GM20431 (cell line): ENCODE results near the gene CHAD.

Experiments used
- in situ Hi-C: fragments of 300-500 bp; cut with MseI, MboI; formaldehyde crosslinking; loops from one replicate; pipeline ENCODE4 v1.15.0; 2020; ENCODE audit warnings: low sequenced_read_pairs; ENCODE audit not compliant: unreplicated experiment

Gene CHAD, protein sequence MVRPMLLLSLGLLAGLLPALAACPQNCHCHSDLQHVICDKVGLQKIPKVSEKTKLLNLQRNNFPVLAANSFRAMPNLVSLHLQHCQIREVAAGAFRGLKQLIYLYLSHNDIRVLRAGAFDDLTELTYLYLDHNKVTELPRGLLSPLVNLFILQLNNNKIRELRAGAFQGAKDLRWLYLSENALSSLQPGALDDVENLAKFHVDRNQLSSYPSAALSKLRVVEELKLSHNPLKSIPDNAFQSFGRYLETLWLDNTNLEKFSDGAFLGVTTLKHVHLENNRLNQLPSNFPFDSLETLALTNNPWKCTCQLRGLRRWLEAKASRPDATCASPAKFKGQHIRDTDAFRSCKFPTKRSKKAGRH

DNA sequence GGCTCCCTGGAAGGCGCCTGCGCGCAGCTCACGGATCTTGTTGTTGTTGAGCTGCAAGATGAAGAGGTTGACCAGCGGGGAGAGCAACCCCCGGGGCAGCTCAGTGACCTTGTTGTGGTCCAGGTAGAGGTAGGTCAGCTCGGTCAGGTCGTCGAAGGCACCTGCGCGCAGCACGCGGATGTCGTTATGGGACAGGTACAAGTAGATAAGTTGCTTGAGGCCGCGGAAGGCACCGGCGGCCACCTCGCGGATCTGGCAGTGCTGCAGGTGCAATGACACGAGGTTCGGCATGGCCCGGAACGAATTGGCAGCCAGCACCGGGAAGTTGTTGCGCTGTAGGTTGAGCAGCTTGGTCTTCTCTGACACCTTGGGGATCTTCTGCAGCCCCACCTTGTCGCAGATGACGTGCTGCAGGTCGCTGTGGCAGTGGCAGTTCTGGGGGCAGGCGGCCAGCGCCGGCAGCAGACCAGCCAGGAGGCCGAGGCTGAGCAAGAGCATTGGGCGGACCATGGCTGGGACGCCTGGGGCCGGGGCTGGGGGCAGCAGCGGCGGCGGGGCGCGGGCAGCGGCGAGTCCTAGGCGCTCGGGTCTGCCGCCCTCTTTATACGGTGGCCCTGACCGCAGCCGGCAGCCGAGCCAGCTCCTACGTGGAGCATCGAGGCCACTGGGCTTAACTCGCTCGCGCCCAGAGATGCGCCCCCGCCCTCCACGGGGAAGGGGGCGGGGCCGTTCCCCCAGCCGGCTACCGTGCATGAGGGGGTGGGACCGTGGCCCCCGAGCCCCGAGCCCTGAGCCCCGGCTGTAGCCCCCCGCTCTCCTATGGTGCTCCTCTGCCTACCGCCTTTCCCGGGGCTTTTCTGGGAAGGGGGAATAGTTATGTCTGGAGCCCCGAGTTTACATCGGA lies at the start of gene CHAD:
TSS of gene CHAD (minus strand) at position 577 of the 904 bp plus-strand sequence. CDS start at position 510, 67 bp downstream.
- in situ Hi-C loops, result no loop called here

- in situ Hi-C loops, result no loop called here
These were observed 49.1 kb upstream of the CHAD start for GRCh38 chr17:50517504-50518383.

GRCh38 chr17:50517011-50517410 lies 48.3 kb upstream of the CHAD start:
- in situ Hi-C loops, result no loop called here

DNA sequence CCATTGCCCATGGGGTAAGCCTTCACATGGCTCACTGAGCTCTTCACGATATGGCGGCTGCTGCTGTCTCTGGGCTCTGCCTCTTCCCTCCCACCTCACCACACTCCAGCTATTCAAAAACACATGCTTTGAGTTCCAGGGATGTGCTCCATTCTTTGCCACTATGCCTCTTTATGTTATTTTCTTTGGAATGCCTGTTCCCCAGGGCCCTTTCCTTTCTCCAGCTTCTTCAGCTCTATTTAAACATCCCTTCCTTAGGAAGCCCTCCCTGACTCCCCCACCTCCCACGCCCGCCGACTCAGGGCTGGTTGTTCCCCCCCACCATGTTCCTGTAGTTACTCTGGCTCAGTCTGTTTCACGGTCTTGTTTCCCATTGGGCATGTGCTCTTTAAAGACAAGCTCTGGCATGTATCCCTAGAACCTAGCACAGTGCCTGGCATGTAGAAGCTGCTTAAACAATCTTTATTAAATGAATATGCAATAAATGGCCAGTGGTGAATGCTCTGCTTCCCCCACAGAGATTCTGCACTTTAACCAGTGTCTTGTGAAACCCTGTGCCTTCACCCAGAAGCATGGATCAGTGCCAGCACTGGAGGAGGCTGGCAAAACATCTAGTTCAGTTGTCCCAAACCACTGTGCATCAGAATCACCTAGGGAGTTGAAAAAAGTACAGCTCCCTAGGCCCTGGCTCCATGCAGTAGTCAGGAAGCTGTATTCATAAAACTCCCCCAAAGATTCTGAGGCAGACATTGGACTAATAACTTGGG lies 46.4 kb upstream of the CHAD start:
- in situ Hi-C loops, result no loop called here

- in situ Hi-C loops, result no loop called here
These were observed 45.7 kb upstream of the CHAD start for GRCh38 chr17:50514388-50514787.

GRCh38 chr17:50513495-50513894 lies 44.8 kb upstream of the CHAD start:
- in situ Hi-C loops, result no loop called here

DNA sequence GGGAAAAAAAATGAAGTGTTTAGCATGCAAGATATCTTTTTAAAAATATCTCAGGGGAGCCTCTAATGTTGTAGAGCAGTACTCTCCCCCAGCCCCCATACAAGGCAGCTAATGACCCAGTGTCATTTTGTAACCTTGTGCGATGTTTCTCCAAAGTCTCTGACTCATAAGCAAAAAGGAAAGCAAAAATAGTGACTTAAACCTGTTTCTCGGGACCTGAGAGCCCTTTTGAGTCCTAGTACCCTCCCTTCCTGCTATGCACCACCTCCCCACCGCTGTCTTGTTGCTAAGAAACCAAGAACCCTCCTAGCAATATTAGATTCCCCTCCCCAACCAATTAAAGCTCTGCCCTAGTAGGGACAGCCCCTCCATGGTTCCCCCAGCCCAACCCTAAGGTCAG lies 42.4 kb upstream of the CHAD start:
- in situ Hi-C loops, result no loop called here

DNA sequence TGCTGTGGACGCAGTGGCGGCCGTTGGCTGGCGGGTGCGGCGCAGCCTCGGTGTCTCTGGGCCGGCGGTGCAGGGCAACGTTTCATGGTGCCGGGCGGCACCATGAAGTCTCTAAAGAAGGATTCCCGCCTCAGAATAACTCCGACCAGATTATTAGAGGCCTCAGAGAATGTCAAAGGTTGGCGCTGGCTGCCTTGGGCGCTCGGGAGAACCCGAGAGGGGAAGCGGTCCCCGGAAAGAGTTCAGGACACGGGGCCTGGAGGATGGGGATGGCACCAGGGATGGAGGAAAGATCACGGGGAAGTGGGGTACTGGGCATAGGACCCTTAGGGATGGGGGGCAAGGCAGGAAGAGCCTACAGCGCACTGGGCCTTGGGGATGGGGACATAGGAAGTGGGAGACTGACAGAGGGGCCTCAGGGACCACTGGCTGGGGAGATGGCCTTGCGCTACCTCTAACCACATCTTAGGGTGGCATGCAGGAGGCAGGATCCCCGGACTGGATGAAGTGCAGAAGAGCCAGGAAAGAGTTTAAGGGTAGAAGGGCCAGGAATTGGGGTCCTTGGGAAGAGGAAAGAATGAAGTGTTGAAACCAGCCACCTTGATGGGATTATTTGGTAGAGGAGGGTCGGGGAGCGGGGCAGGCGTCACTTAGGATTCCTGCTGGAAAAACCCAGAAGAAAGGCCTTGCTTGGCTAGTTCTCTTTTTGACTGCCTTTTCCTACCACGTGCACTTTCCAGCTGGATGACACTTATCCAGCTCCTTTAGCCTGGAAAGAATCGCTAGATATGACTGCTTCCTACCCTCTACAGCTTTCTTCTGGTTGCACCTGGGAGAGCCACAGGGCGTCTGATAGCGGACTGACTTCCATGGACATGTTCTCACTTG lies 40.1 kb upstream of the CHAD start:
- in situ Hi-C loops, result no loop called here

GRCh38 chr17:50507871-50508572 lies 39.3 kb upstream of the CHAD start, which contains the start of gene MYCBPAP:
Gene MYCBPAP, plus strand, starts transcription at chr17:50508439. Its CDS starts 236 bp downstream, at chr17:50508675.
- in situ Hi-C loops, result no loop called here

DNA sequence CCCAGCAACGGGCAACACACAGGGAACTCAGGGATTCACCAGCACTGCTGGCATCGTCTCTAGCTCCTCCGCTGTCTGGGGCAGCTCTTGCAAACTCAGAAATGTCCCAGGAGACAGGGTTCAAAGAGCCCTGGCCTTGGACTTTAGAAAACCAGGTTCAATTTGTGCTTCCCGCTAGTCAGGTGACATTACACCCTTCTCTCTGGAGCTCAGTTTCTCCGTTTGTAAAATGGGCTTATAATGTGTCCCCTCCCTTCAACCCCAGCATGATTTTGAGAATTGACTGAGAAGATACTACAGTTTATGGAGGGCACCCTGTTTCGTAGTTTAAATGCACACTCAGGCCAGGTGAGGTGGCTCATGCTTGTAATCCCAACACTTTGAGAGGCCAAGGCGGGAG lies 37.6 kb upstream of the CHAD start:
- in situ Hi-C loops, result no loop called here

DNA sequence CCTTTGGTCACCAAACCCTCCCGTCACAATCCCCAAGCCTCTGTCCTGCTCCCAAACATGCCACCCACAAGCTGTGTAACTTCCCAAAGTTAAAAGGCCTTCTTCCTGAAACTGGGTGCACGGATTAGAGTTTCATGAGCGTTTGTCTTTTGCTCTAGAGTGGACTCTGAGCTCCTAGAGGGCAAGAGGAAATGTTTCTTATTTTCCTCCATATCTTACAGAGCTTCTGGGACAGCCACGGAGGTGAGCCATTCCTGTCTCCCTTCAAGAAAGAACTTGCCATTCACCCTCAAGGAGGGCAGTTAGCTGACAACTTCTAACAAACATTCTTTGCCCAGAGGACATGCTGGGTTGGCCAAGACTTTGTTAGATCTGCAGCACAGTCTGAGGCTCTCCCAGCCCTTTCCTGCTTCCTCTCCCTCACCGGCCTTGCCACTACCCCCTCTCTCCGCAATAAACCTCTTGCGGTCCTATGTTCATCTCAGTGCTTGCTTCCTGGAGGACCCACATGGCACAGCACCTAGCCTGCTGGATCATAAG lies 37.0 kb upstream of the CHAD start:
- in situ Hi-C loops, result no loop called here

DNA sequence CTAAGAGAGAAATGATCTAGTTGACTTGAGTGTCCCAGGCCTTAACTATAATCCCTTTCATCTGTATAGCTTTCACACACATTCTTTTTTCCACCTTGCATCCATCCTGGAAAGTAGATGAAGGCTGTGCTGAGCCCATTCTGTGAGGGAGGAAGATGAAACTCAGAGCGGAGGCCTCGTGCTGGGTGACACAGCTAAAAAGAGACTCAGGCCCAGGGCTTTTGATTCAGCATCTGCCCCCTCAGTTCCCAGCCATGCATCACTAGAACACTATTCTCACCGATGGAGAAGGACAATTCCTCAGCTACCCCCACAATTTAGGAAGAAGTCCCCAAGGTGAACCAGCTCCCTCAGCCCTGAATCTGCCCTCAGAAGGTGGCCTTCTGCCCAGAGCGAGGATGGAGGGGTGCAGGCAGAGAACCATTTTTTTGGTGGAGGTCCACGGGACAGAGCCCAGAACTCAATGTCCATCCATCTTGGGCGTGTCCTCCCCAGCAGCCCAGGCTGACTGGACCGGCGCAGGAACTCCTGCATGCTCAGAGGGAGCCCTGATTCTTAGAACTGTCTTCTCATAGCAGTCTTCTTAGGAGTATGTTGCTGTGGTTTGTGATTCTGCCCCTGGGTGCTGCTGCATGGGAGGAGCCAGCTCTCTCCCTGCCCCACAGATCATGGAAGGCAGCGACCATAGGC lies 33.8 kb upstream of the CHAD start:
- in situ Hi-C loops, result no loop called here

DNA sequence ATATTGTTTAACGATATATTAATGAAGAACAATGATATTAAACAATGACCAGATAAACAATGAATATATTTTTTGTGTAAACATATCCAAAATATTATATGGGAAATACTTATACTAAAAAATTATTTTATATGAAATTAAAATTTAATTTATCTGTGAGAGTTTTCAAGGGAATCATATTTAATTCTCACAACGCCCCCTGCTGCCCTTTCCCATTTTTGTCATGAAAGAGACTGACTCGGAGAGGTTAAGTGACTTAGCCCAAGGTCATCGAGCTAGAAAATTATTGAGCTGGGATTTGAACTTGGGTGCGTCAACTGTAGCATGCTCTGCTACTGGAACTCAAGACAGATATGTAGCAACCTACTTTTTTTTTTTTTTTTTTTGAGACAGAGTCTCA lies 32.4 kb upstream of the CHAD start:
- in situ Hi-C loops, result no loop called here

DNA sequence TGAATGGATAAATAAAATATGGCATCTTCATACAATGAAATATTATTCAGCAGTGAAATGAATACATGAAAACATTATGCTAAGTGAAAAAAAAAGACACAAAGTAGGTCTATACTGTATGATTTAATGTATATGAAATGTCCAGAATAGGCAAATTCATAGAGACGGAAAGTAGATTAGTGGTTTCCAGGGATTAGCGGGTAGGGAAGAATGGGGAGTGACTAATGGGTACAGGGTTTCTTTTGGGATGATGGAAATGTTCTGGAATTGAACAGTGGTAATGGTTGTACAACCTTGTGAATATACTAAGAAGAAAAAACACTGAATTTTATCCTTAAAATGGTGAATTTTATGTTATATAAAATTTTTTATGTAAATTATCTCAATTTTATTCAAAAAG lies 31.0 kb upstream of the CHAD start:
- in situ Hi-C loops, result no loop called here

GRCh38 chr17:50499270-50499669 lies 30.6 kb upstream of the CHAD start:
- in situ Hi-C loops, result no loop called here

DNA sequence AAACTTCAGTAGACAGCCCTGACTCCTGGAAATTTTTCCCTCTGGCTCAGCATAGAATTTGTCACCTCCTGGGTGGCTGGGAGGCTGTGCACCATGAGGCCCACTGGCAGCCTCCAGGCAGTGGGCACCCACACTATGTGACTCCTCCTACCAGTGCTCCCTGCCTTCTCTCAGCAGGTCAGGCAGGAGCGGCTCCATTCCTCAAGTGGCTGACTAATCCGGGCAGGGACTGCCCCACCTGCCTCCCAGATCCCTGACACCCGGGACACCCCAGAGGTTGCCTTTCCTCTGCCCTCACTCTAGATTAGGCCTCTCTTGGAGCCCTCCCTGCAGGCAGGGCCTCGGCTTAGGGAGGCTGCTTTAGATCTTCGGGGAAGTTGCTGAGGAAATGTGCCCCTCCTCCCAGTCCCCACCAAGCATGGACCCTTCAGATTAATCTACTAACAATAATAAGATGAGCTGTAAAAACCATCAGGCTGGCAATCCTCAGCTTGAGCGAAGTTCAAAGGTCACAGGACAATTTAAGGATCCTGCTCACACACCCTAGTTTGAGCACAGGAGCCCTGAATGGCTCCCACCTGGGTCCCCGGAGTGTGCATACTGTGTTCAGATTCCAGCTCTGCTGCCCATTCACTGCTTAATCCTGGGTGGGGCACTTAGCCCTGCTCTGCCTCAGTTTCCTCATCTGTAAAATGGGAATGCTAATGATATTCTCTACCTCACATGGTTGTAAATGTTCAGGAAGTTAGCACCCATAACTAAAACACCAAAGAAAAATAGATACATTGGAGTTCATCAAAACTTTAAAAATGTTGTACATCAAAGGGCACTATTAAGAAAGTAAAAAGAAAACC lies 29.6 kb upstream of the CHAD start:
- in situ Hi-C loops, result no loop called here
